ENCODE measurements around the gene ARMH1. TPM values are rescaled to one million over a fixed set of nuclear protein-coding genes. Genes with fewer than 3 reads are reported as not detected.
"Not testable (repeated sequence)": the region's sequence is repeated elsewhere in the genome, so short reads cannot be mapped to it uniquely, and the experiment has no call there.

Gene ARMH1
- total RNA-seq, 1 donor from 2014 or later, result 15.0 TPM

DNA sequence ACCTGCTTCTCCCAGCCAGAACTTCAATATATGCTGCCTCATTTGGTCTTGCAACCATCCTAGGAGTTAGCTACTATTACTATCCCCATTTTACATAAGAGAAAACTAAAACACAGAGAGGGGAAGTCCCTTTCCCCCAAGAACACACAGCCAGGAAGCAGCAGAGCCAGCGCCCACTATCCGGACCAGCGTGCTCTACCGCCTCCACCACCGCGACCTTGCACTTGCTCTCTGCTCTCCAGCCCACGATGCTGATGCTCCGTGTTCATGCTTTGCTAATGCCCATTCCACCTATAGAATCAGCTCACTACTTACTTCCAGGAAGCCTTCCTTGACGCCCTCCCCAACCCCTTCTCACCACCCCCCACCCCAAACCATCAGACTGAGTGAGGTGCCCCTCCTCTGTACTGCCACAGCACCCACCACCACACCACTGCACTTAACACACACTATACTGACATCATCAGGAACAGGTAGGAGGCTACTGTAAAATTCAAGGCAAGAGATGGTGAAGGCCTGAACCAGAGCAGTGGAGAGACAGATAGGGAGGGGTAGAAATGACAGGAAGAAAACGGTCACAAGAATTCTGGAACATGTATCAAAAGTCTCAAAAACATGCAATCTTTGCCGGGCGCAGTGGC lies 9.7 kb upstream of the ARMH1 start:
- TF ChIP-seq, protein P1, sequence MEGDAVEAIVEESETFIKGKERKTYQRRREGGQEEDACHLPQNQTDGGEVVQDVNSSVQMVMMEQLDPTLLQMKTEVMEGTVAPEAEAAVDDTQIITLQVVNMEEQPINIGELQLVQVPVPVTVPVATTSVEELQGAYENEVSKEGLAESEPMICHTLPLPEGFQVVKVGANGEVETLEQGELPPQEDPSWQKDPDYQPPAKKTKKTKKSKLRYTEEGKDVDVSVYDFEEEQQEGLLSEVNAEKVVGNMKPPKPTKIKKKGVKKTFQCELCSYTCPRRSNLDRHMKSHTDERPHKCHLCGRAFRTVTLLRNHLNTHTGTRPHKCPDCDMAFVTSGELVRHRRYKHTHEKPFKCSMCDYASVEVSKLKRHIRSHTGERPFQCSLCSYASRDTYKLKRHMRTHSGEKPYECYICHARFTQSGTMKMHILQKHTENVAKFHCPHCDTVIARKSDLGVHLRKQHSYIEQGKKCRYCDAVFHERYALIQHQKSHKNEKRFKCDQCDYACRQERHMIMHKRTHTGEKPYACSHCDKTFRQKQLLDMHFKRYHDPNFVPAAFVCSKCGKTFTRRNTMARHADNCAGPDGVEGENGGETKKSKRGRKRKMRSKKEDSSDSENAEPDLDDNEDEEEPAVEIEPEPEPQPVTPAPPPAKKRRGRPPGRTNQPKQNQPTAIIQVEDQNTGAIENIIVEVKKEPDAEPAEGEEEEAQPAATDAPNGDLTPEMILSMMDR (IDR thresholded peaks at IDR 0.05; ENCODE audit: unreplicated experiment), result no peak
- no peak overlapping the region for H3K4me3 Mint-ChIP-seq (ENCODE audit: low read depth)
- no peaks in the 10 kb centered on the region for H3K27me3 Mint-ChIP-seq
- H3K27ac Mint-ChIP-seq, result peak overlapping the region; percentile 3
- peaks cover 7% of the 10 kb centered on the region for H3K4me1 Mint-ChIP-seq (ENCODE audit: low read depth)
- no peaks in the 10 kb centered on the region for H3K36me3 Mint-ChIP-seq (ENCODE audit: insufficient read depth)
- no peak for DNase-seq (ENCODE audit: low spot score, unreplicated experiment)
- H3K9me3 Mint-ChIP-seq (ENCODE audit: low read depth), result no peaks in the 10 kb centered on the region

DNA sequence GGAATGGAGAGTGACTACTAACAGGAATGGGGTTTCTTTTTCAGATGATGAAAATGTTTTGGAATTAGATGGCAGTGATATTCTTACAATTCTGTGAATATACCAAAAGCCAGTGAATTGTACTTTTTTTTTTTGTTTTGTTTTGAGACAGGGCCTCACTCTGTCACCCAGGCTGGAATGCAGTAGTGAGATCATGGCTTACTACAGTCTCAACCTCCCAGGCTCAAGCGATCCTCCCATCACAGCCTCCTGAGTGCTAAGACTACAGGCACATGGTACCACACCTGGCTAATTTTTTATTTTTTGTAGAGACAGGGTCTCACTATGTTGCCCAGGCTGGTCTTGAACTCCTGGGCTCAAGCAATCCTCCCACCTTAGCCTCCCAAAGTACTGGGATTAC lies 7.8 kb upstream of the ARMH1 start:
- not testable (repeated sequence) for H3K4me1 Mint-ChIP-seq (ENCODE audit: low read depth); H3K9me3 Mint-ChIP-seq (ENCODE audit: low read depth); H3K4me3 Mint-ChIP-seq (ENCODE audit: low read depth); H3K27ac Mint-ChIP-seq; DNase-seq (ENCODE audit: low spot score, unreplicated experiment); H3K36me3 Mint-ChIP-seq (ENCODE audit: insufficient read depth); H3K27me3 Mint-ChIP-seq

DNA sequence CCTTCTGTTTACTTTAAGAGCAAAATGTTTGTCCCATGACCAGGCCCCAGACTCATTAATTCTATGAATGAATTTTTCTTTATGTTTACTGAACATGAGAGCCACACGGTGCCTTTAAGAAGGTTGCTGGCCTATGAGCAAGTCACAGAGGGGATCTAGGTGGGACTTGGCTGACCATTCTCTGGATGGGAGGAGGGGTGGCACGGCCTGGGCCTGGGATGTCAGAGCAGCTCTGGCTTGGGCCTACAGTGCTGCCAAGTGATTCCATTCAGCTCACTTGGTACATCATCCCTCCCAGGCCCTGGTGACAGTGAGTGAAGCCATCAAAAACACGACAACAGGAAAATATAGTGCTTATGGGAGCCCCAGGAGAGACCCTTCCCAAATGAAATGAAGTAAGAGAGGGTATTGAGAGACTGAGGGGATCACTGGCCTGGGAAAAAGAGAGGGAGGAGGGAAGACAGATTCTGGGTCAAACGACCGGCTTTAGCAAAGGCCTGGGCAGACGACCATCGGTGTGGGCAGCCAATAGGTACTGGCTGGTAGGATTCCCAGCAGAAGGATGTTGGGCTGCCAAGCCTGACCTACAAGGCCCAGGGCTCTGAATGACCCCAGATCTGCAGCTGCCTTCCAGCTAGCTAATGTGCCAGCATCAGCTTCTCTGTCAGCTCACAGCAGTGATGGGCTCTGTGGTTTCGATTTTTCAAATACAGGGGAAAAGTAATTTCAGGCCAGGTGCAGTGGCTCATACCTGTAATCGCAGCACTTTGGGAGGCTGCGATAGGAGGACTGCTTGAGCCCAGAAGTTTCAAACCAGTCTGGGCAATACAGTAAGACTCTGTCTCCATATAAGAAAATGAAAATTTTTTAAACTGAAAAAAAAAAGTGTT lies 3.5 kb upstream of the ARMH1 start:
- TF ChIP-seq, protein P1 (IDR thresholded peaks at IDR 0.05; ENCODE audit: unreplicated experiment), result no peak
- DNase-seq (ENCODE audit: low spot score, unreplicated experiment), result no peak
- H3K4me3 Mint-ChIP-seq (ENCODE audit: low read depth), result no peak overlapping the region
- H3K9me3 Mint-ChIP-seq (ENCODE audit: low read depth), result no peaks in the 10 kb centered on the region
- peaks cover 2% of the 10 kb centered on the region for H3K36me3 Mint-ChIP-seq (ENCODE audit: insufficient read depth)
- H3K4me1 Mint-ChIP-seq (ENCODE audit: low read depth), result peaks cover 15% of the 10 kb centered on the region
- no peak overlapping the region for H3K27ac Mint-ChIP-seq
- H3K27me3 Mint-ChIP-seq, result no peaks in the 10 kb centered on the region

DNA sequence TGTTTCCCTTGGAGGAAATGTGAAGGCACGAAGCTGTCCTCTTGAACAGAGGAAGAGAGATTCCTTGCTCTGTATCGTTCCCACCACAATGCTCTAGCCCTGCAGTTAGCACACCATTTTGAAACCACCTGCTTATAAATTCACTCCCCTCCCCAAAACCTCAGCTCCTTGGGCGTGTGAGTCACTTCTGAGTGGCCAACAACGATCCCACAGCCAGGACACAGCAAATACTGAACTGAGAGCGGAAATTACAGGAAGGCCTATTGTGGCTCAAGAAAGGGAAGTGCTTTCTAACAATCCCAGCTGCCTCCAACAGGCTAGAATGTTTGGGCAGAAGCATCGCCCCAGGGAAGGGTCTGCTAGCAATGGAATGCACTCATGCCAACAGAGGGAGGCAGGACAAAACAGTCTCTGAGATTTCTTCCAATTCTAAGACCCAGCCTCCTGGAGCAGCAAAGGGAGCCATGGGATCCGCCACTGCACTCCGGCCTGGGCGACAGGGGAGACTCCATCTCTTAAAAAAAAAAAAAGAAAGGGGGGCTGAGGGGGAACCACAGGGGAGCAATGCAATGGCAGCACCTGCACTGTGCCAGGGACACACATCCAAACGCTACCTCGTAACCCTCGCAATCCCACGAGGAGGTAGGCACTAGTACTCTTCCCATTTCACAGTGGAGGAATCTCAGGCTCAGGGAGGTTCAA lies 2.1 kb upstream of the ARMH1 start:
- H3K36me3 Mint-ChIP-seq (ENCODE audit: insufficient read depth), result peaks cover 2% of the 10 kb centered on the region
- TF ChIP-seq, protein P1 (IDR thresholded peaks at IDR 0.05; ENCODE audit: unreplicated experiment), result no peak
- H3K27me3 Mint-ChIP-seq, result no peaks in the 10 kb centered on the region
- no peak overlapping the region for H3K27ac Mint-ChIP-seq
- no peaks in the 10 kb centered on the region for H3K9me3 Mint-ChIP-seq (ENCODE audit: low read depth)
- peaks cover 15% of the 10 kb centered on the region for H3K4me1 Mint-ChIP-seq (ENCODE audit: low read depth)
- no peak for DNase-seq (ENCODE audit: low spot score, unreplicated experiment)
- H3K4me3 Mint-ChIP-seq (ENCODE audit: low read depth), result peak overlapping the region; percentile 40

DNA sequence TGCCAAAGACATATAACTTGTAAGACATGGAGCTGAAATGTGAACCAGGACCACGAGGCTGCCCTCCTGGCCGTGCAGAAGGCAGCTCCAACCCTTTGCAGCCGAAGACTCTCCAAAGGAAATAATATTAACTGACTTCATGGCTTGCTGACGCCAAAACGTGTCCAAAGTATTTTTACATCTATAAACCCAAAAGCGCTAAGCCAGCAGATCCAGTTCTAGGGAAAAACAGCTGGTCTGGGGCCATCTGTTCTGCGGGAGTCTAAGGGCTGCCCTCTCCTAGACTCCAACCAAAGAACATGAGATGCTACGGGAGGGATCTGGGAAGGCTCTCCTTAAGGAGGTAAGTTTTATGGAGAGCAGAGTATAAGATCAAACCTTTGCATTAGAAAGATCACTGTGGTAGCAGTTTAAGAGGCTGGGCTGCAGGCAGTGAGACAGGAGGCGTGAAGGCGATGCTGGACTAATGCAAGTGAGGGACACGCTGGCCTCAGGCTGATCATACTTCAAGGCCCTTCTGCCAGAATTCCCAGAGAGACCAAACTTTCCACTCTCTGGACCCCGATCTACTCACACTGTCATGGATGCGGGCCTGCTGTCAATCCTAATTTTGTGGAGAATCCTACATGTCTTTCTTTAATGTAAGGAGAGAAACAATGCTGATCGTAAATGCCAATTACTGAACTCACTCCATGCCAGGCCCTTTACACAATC lies 1.4 kb upstream of the ARMH1 start:
- H3K36me3 Mint-ChIP-seq (ENCODE audit: insufficient read depth), result peaks cover 2% of the 10 kb centered on the region
- H3K27ac Mint-ChIP-seq, result peak overlapping the region; percentile 97
- no peaks in the 10 kb centered on the region for H3K27me3 Mint-ChIP-seq
- no peaks in the 10 kb centered on the region for H3K9me3 Mint-ChIP-seq (ENCODE audit: low read depth)
- TF ChIP-seq, protein P1 (IDR thresholded peaks at IDR 0.05; ENCODE audit: unreplicated experiment), result no peak
- no peak for DNase-seq (ENCODE audit: low spot score, unreplicated experiment)
- peaks cover 15% of the 10 kb centered on the region for H3K4me1 Mint-ChIP-seq (ENCODE audit: low read depth)
- peak overlapping the region; percentile 93 for H3K4me3 Mint-ChIP-seq (ENCODE audit: low read depth)
